Muscle of leg (tissue), 11 donors: ENCODE measurements around the gene STK38. TPM values are rescaled to one million over a fixed set of nuclear protein-coding genes. Genes with fewer than 3 reads are reported as not detected.

ENCODE experiments used
- DNase-seq: peaks from one replicate; pipeline ENCODE4 v3.0.0; 2013
- H3K27ac ChIP-seq: one replicate; pipeline ENCODE4 v1.5.1; 2013; ENCODE audit warnings: mild to moderate bottlenecking, low read length, control low read depth
- H3K27me3 ChIP-seq: one replicate; pipeline ENCODE4 v1.6.1; 2013; ENCODE audit warnings: low read length; ENCODE audit not compliant: control insufficient read depth, insufficient read depth
- H3K36me3 ChIP-seq: one replicate; pipeline ENCODE4 v1.6.1; 2013; ENCODE audit warnings: low read length; ENCODE audit not compliant: control insufficient read depth, insufficient read depth
- H3K4me1 ChIP-seq: one replicate; pipeline ENCODE4 v1.6.1; 2013; ENCODE audit warnings: low read length; ENCODE audit not compliant: control insufficient read depth, insufficient read depth
- H3K4me3 ChIP-seq: one replicate; pipeline ENCODE4 v1.5.1; 2013; ENCODE audit warnings: low read length, control low read depth
- H3K9me3 ChIP-seq: replicated peaks from 2 replicates; pipeline ENCODE4 v1.6.1; 2013; ENCODE audit warnings: low read depth, low read length; ENCODE audit not compliant: control insufficient read depth
- whole genome bisulfite sequencing: methylation state at CpG from one replicate; pipeline ENCODE4 v1.1.5; 2013; ENCODE audit warnings: missing lambda C conversion rate; ENCODE audit not compliant: insufficient coverage; 5-methylcytosine and 5-hydroxymethylcytosine counted together
- polyA plus RNA-seq, 8 donors: library from polyadenylated mRNA; unstranded; fragments of 120-200 nt; gene quantifications; one replicate each; pipeline versions ENCODE4 v1.2.1 to v1.2.3, GENCODE V29; 2013; ENCODE audit warnings: inconsistent platforms in 1 of 8, low replicate concordance in 1 of 8; ENCODE audit not compliant: insufficient read length in 8 of 8, insufficient read depth in 1 of 8
- total RNA-seq: library from RNA; stranded (reverse); fragments of 120-200 nt; gene quantifications from one replicate; pipeline ENCODE4 v1.2.4, GENCODE V29; 2013

STK38 gene
- total and polyA plus RNA-seq, 9 donors: 17.2 to 37.9 (median 28.4) TPM

DNA sequence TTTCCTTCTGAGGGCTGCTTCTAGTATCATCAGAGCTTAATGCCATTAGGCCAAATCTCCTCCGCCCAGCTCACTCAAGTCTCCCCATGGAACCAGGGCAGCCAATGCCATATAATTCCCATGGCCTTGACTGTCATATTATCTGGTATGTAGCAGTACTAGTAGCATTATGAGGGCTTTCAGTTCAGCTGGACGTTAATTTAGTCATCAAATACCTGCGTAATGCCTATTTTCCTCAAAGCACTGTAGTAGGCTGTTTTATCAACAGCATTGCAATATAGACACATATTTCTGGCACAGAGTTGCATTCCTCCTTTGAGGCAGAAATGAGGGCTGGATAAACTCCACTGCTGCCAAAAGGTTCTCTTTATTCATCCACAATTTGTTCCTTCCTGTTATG, 102.8 kb downstream of the STK38 start:
- Histone ChIP-seq H3K27ac (peak overlapping the region; percentile 95), H3K36me3 (peaks cover 3% of the 10 kb centered on the region), H3K9me3 (peaks cover 3% of the 10 kb centered on the region), H3K27me3 (no peaks in the 10 kb centered on the region), H3K4me1 (peaks cover 17% of the 10 kb centered on the region), H3K4me3 (peak overlapping the region; percentile 87)
- DNase-seq: peak; percentile 53
- no CpG with 5 or more reads among the region's 3 CpGs for WGBS

Other genes starting within 250 kb of the STK38 start
- gene BNIP5, start 210.6 kb downstream of the STK38 start, total RNA-seq: 0.04 TPM
- under 1 TPM in 6 of 8 donors, not detected in 2; 0.04 to 0.65 (median 0.07) TPM for gene BNIP5, start 210.6 kb downstream of the STK38 start, polyA plus RNA-seq
- gene ETV7, start 159.8 kb downstream of the STK38 start, total RNA-seq: 0.04 TPM
- under 1 TPM in 6 of 8 donors, not detected in 2; 0.11 to 0.48 (median 0.17) TPM for gene ETV7, start 159.8 kb downstream of the STK38 start, polyA plus RNA-seq
- gene PXT1, start 104.6 kb downstream of the STK38 start, total RNA-seq: 0.04 TPM
- gene PXT1, start 104.6 kb downstream of the STK38 start, polyA plus RNA-seq: under 1 TPM in 4 of 8 donors, not detected in 4; 0.05 to 0.15 (median 0.09) TPM
- gene KCTD20, start 104.5 kb downstream of the STK38 start, total RNA-seq: 59.2 TPM
- gene KCTD20, start 104.5 kb downstream of the STK38 start, polyA plus RNA-seq: 10 to 100 TPM; 37.4 to 63.7 (median 46.4) TPM
- gene SRSF3, start 46.9 kb upstream of the STK38 start, total RNA-seq: 261 TPM
- gene SRSF3, start 46.9 kb upstream of the STK38 start, polyA plus RNA-seq: 100 to 1,000 TPM; 308 to 413 (median 326) TPM
- gene CDKN1A, start 131.2 kb upstream of the STK38 start, total RNA-seq: 61.8 TPM
- gene CDKN1A, start 131.2 kb upstream of the STK38 start, polyA plus RNA-seq: 100 to 1,000 TPM; 122 to 163 (median 146) TPM
- 0.04 TPM for gene RAB44, start 150.3 kb upstream of the STK38 start, total RNA-seq
- under 1 TPM; 0.07 to 0.23 (median 0.15) TPM for gene RAB44, start 150.3 kb upstream of the STK38 start, polyA plus RNA-seq